Adipose tissue (tissue), 3 donors: Measurements from ENCODE around the gene ELP2. TPM values are rescaled to one million over a fixed set of nuclear protein-coding genes. Genes with fewer than 3 reads are reported as not detected.
"Not testable (repeated sequence)": the region's sequence is repeated elsewhere in the genome, so short reads cannot be mapped to it uniquely, and the experiment has no call there.

Experiments used
- H3K27ac ChIP-seq: one replicate; pipeline ENCODE4 v1.5.1; 2013; ENCODE audit warnings: low read depth, low read length
- WGBS, 3 donors: extraction: QIAGEN DNeasy Blood & Tissue Kit; methylation state at CpG; one replicate each; pipeline ENCODE4 v1.1.7; 2013; 5-methylcytosine and 5-hydroxymethylcytosine counted together
- polyA plus RNA-seq, 3 donors: library from polyadenylated mRNA; stranded (reverse); fragments of 200-250 nt; gene quantifications; one replicate each; pipeline ENCODE4 v1.2.3, GENCODE V29; 2013
- donor health status: healthy with polysubstance abuse.
- donor health status: Bipolar disorder and iron deficiency.
- donor health status: healthy.

The ELP2 gene
- polyA plus RNA-seq, 3 donors = 31.8 to 40.0 (median 34.4) TPM

DNA sequence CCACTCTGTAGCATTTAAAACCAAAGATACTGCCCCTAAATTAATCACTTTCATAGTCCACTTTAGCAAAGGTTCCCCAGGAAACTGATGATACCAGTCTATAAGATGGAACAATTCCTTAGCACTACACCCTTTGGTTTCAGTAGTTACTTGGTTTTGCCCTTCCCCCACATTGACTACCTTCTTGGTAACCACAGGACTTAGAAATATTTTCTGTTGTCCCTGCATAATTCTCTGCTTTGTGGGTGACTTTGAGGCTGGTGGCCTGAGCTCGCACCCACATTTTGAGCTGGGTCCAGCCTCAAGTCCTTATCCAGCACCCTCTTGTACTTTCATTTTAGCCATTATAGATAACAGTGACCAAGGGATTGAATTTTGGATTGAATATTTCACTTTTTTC is 23.1 kb downstream of the ELP2 start:
- whole genome bisulfite sequencing, 3 donors = 94 to 100% (median 97%) methylated on average over 1 of the region's 1 CpG

GRCh38 chr18:36153203-36153602 is 23.5 kb downstream of the ELP2 start:
- H3K27ac ChIP-seq = no peak overlapping the region
- 71 to 76% (median 74%) methylated on average over 4 of the region's 4 CpGs for WGBS, 3 donors

More for the DNA sequence above, 23.1 kb downstream of the ELP2 start:
- no peak overlapping the region for H3K27ac ChIP-seq

DNA sequence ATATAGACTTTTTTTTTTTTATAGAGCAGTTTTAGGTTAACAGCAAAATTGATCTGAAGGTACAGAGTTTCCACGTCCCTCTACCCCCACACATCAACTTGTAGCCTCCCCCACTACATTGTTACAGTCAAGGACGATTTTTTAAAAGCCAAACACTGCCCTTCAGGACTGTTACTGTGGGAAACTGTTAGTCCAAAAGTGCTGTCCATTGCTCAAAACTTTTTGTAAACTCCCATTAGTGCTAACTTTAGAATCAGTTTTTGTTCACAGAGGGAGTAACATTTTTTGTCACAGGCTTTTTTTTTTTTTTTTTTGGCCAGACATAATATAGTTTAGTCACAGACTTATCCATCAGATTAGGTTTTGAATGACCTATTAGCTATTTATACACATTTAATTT is 24.1 kb downstream of the ELP2 start:
- WGBS, 3 donors = 58 to 77% (median 69%) methylated on average over 2 of the region's 2 CpGs
- no peak overlapping the region for H3K27ac ChIP-seq

- H3K27ac ChIP-seq = no peak overlapping the region
- 83 to 94% (median 93%) methylated on average over 7 of the region's 7 CpGs for WGBS, 3 donors
These were observed 26.4 kb downstream of the ELP2 start for GRCh38 chr18:36155851-36156757.

GRCh38 chr18:36157441-36157840 is 27.7 kb downstream of the ELP2 start:
- H3K27ac ChIP-seq = no peak overlapping the region

DNA sequence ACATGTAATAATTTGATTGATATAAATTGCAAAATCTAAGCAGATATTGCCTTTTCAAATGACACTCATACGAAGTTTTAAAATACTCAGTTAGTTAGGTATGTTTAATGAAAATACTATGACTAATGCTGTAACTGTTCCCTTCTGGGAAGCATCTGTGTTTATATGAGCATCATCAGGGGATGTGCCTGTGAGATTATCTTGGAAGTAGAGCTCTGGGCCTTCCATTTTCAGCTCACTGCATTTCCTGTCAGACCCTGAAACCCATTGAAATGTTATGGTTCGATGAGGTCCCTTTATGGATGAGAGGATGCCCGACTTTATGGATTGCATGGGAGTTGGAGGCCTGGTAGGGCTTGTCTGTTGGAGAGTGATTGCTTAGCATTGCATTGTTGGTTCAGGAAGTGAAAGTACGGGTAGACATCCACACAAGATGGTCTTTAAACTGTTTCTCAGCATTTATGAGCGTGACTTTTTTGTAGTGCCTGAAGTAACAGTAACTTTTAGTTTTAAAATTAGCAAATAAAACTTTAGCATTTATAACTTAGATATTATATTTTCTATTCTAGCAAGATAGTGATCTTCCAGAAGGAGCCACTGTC is 28.7 kb downstream of the ELP2 start:
- no peak overlapping the region for H3K27ac ChIP-seq
- WGBS, 3 donors = 77 to 86% (median 79%) methylated on average over 5 of the region's 5 CpGs

DNA sequence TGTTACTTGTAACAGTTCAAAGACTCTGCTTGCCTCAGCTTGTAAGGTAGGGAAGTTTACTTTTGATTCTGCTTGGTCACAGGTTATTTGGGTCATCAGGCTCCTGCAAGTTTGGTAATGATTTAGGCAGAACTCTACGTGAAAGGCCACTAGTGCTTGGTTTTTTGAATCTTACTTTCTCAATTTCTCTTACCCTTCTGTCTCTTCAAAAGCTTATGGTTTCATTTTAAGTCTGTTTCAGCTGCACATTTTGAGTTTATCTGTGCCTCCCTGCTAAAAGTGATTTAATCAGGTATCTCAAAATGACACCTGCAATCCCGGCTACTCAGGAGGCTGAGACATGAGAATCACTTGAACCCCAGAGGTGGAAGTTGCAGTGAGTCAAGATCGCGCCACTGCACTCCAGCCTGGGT is 31.3 kb downstream of the ELP2 start:
- H3K27ac ChIP-seq = no peak overlapping the region
- 90 to 92% (median 92%) methylated on average over 4 of the region's 4 CpGs for WGBS, 3 donors

- no peak overlapping the region for H3K27ac ChIP-seq
- 80 to 92% (median 90%) methylated on average over 1 of the region's 1 CpG for WGBS, 3 donors
These were observed 33.3 kb downstream of the ELP2 start for GRCh38 chr18:36162981-36163380.

GRCh38 chr18:36167692-36168218 is 38.1 kb downstream of the ELP2 start:
- no peak overlapping the region for H3K27ac ChIP-seq
- WGBS, 3 donors = 94 to 100% (median 100%) methylated on average over 3 of the region's 3 CpGs

- H3K27ac ChIP-seq = not testable (repeated sequence)
- WGBS, 3 donors = 78 to 94% (median 80%) methylated on average over 3 of the region's 3 CpGs
These were observed 38.6 kb downstream of the ELP2 start for GRCh38 chr18:36168296-36168695.

GRCh38 chr18:36169938-36170337 is 40.2 kb downstream of the ELP2 start:
- 67 to 82% (median 80%) methylated on average over 5 of the region's 5 CpGs for WGBS, 3 donors

GRCh38 chr18:36175481-36175880 is 45.8 kb downstream of the ELP2 start:
- 71 to 88% (median 79%) methylated on average over 1 of the region's 1 CpG for WGBS, 3 donors
- H3K27ac ChIP-seq = no peak overlapping the region

More at GRCh38 chr18:36169938-36170337, 40.2 kb downstream of the ELP2 start:
- H3K27ac ChIP-seq = no peak overlapping the region

DNA sequence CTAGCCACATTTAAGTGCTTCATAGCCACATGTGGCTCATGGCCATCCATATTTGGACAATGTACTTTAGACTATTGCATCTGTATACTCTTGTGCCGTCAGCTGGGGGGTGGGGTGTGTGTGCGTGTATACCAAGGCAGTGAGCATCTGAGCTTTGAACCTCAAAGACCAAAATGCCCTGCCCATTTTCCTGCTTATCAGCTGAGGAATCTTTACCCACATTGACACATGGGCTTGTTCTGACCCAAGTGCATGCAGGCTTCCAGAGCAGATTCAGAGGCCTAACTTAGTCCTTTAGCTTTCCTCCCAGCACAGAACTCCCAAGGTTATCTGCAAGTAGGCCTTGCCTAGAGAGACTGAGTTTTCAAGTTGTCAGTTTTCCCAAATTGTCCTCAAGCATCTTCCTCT is 46.5 kb downstream of the ELP2 start:
- H3K27ac ChIP-seq = no peak overlapping the region
- 86 to 95% (median 92%) methylated on average over 2 of the region's 2 CpGs for WGBS, 3 donors

DNA sequence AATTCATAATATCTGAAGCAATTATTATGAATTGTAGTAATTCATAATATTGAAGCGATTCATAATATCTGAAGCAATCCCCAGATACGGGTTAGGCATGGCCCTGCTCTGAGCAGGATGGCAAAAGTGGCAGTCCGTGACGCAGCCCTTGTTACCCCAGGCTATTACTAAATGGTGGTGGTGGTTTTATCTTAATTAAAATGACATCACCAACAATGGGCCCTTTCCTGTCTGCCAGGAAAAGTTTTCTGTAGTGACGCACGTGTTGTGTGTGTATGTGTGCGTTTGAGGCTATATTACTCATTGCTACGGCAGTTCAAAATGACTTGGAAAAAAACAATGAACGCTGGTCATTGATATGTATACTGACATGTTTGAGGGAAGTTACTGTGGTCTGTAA is 47.0 kb downstream of the ELP2 start:
- H3K27ac ChIP-seq = no peak overlapping the region
- WGBS, 3 donors = 86 to 97% (median 89%) methylated on average over 9 of the region's 9 CpGs

GRCh38 chr18:36177913-36178312 is 48.2 kb downstream of the ELP2 start:
- no peak overlapping the region for H3K27ac ChIP-seq
- 66 to 91% (median 77%) methylated on average over 3 of the region's 3 CpGs for WGBS, 3 donors

GRCh38 chr18:36179562-36180355 is 50.1 kb downstream of the ELP2 start:
- H3K27ac ChIP-seq = no peak overlapping the region
- WGBS, 3 donors = 10 to 31% (median 13%) methylated on average over 7 of the region's 7 CpGs

DNA sequence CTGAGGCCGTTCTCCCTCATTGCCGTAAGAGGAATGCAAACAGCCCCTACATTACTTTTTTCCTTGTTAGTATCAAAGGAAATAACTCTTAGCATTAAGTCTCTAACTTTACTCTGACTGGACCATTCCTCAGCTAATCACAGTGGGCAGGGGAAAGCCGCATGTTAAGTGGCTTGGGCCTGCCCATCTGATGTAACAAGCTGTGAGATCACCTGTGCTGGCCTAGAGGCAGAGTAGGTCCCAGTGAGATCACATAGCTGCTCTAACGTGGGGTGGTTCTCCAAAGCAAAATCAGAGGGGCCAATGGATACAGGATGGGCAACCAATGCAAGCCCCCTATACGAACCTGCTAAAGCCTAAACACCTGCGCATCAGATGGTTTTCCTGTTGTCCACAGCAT is 51.7 kb downstream of the ELP2 start:
- WGBS, 3 donors = 78 to 89% (median 89%) methylated on average over 6 of the region's 6 CpGs

GRCh38 chr18:36181898-36182506 is 52.3 kb downstream of the ELP2 start:
- H3K27ac ChIP-seq = no peak overlapping the region
- 79 to 90% (median 90%) methylated on average over 3 of the region's 3 CpGs for WGBS, 3 donors

More for the DNA sequence above, 51.7 kb downstream of the ELP2 start:
- no peak overlapping the region for H3K27ac ChIP-seq
